H1 (cell line): ENCODE results near the gene NME7. TPM values are rescaled to one million over a fixed set of nuclear protein-coding genes. Genes with fewer than 3 reads are reported as not detected.
"Not testable (repeated sequence)": the region's sequence is repeated elsewhere in the genome, so short reads cannot be mapped to it uniquely, and the experiment has no call there.

Experiments
- CTCF ChIA-PET: fragments of 300-600 bp; sonication (Branson Sonifier 250); formaldehyde crosslinking; loops from one replicate; lab custom pipeline; 2021; ENCODE audit not compliant: partially characterized antibody; lab: Charles Lee
- POLR2A ChIA-PET: fragments of 300-600 bp; sonication (Branson Sonifier 250); formaldehyde crosslinking; loops from one replicate; lab custom pipeline; 2021; ENCODE audit warnings: inconsistent platforms; ENCODE audit not compliant: partially characterized antibody; lab: Charles Lee
- DNase-seq, 2 experiments: peaks; one replicate each; pipeline versions ENCODE4 v3.0.0 to v3.0.0-alpha.2; 2010 to 2022; ENCODE audit warnings: low spot score in 2 of 2, low read depth in 1 of 2, mixed read lengths in 1 of 2
- FAIRE-seq: peaks from 2 replicates; lab custom pipeline; 2011; peaks lifted over from hg19 to GRCh38; lab: Jason Lieb, UNC
- H2AFZ ChIP-seq: 2 replicates; pipeline ENCODE4 v1.8.1; 2012; ENCODE audit warnings: low read length, inconsistent platforms
- H2AK5ac ChIP-seq: 2 replicates; pipeline ENCODE4 v1.6.1; 2013; ENCODE audit warnings: low read depth, low read length
- H2BK120ac ChIP-seq: replicated peaks from 2 replicates; pipeline ENCODE3; 2013; ENCODE audit warnings: low read depth, low read length, inconsistent platforms
- H2BK12ac ChIP-seq: 2 replicates; pipeline ENCODE4 v1.6.1; 2013; ENCODE audit warnings: low read depth, low read length
- H2BK15ac ChIP-seq: 2 replicates; pipeline ENCODE4 v1.6.1; 2013; ENCODE audit warnings: low read length
- H2BK20ac ChIP-seq: 2 replicates; pipeline ENCODE4 v1.6.1; 2013; ENCODE audit warnings: low read length
- H2BK5ac ChIP-seq: 2 replicates; pipeline ENCODE4 v1.6.1; 2013; ENCODE audit warnings: low read depth, low read length
- H3K14ac ChIP-seq: 2 replicates; pipeline ENCODE4 v1.6.1; 2013; ENCODE audit warnings: inconsistent platforms; ENCODE audit not compliant: insufficient read length
- H3K18ac ChIP-seq: 2 replicates; pipeline ENCODE4 v1.6.1; 2013; ENCODE audit warnings: low read length; ENCODE audit errors: extremely low read depth
- H3K23ac ChIP-seq: 2 replicates; pipeline ENCODE4 v1.6.1; 2013; ENCODE audit warnings: inconsistent platforms; ENCODE audit not compliant: insufficient read length
- H3K23me2 ChIP-seq: 2 replicates; pipeline ENCODE4 v1.6.1; 2013; ENCODE audit warnings: low read depth, low read length
- H3K27ac ChIP-seq: 2 replicates; pipeline ENCODE4 v1.6.1; 2011; ENCODE audit warnings: low read depth, low read length, inconsistent platforms
- H3K27me3 ChIP-seq, 4 experiments: replicated peaks in 1 of 4; 1 replicate in 1 of 4; 2 replicates in 3 of 4; pipeline versions ENCODE4 v1.6.1 to v1.8.1; 2011 to 2013; ENCODE audit warnings: low read length in 3 of 4, mild to moderate bottlenecking in 3 of 4, inconsistent platforms in 2 of 4, mixed read lengths in 2 of 4, moderate library complexity in 1 of 4; ENCODE audit not compliant: control insufficient read depth in 3 of 4, insufficient read depth in 3 of 4; ENCODE audit errors: extremely low read depth in 1 of 4
- H3K36me3 ChIP-seq, 4 experiments: 2 replicates each; pipeline versions ENCODE4 v1.6.1 to v1.8.1; 2011 to 2013; ENCODE audit warnings: mild to moderate bottlenecking in 4 of 4, low read length in 3 of 4, moderate library complexity in 2 of 4, control low read depth in 1 of 4, inconsistent platforms in 1 of 4; ENCODE audit not compliant: insufficient read depth in 4 of 4, control insufficient read depth in 2 of 4
- H3K4ac ChIP-seq: replicated peaks from 2 replicates; pipeline ENCODE3; 2013; ENCODE audit warnings: low read length, low read depth, mixed read lengths, inconsistent platforms; ENCODE audit not compliant: insufficient read length
- H3K4me1 ChIP-seq, 4 experiments: replicated peaks in 1 of 4; 1 replicate in 1 of 4; 2 replicates in 3 of 4; pipeline versions ENCODE4 v1.6.1 to v1.8.1; 2011 to 2013; ENCODE audit warnings: low read length in 3 of 4, inconsistent platforms in 2 of 4, mixed read lengths in 1 of 4; ENCODE audit not compliant: insufficient read depth in 4 of 4, control insufficient read depth in 3 of 4
- H3K4me2 ChIP-seq, 2 experiments: 2 replicates each; pipeline versions ENCODE4 v1.6.1 to v1.8.1; 2011 to 2013; ENCODE audit warnings: low read depth in 2 of 2, low read length in 2 of 2, control low read depth in 1 of 2, inconsistent platforms in 1 of 2, mild to moderate bottlenecking in 1 of 2; ENCODE audit not compliant: insufficient read depth in 1 of 2
- H3K4me3 ChIP-seq, 4 experiments: fragments of 200-600, 300-600 bp in 1 of 4; sonication (generic), shearing (Covaris generic), sonication (Bioruptor Twin) in 1 of 4; 2 replicates each; pipeline versions ENCODE4 v1.5.1 to v1.8.1; 2011 to 2016; ENCODE audit warnings: low read length in 4 of 4, low read depth in 3 of 4, control low read depth in 2 of 4, inconsistent platforms in 2 of 4, mild to moderate bottlenecking in 2 of 4, mixed read lengths in 1 of 4, moderate library complexity in 1 of 4; ENCODE audit not compliant: insufficient read depth in 2 of 4; ENCODE audit errors: extremely low read depth in 1 of 4
- H3K56ac ChIP-seq: replicated peaks from 2 replicates; pipeline ENCODE3; 2013; ENCODE audit warnings: low read depth, mild to moderate bottlenecking, mixed read lengths, low read length, inconsistent platforms; ENCODE audit not compliant: insufficient read length
- H3K79me1 ChIP-seq: 2 replicates; pipeline ENCODE4 v1.6.1; 2013; ENCODE audit warnings: low read depth, low read length, control low read depth
- H3K79me2 ChIP-seq, 2 experiments: 2 replicates each; pipeline versions ENCODE4 v1.6.1 to v1.8.1; 2012 to 2013; ENCODE audit warnings: low read length in 2 of 2, mild to moderate bottlenecking in 2 of 2, inconsistent platforms in 1 of 2; ENCODE audit not compliant: insufficient read depth in 2 of 2, control insufficient read depth in 1 of 2
- H3K9ac ChIP-seq, 4 experiments: replicated peaks in 1 of 4; 1 replicate in 1 of 4; 2 replicates in 3 of 4; pipeline versions ENCODE4 v1.6.1 to v1.8.1; 2011 to 2013; ENCODE audit warnings: low read depth in 3 of 4, low read length in 3 of 4, control low read depth in 2 of 4, mild to moderate bottlenecking in 2 of 4, moderate library complexity in 2 of 4, inconsistent platforms in 1 of 4; ENCODE audit errors: extremely low read depth in 1 of 4
- H3K9me3 ChIP-seq, 2 experiments: 2 replicates each; pipeline versions ENCODE4 v1.6.1 to v1.8.1; 2012 to 2013; ENCODE audit warnings: mild to moderate bottlenecking in 2 of 2, moderate library complexity in 2 of 2, control low read depth in 1 of 2, inconsistent platforms in 1 of 2, low read depth in 1 of 2, low read length in 1 of 2, mixed read lengths in 1 of 2; ENCODE audit not compliant: insufficient read depth in 2 of 2
- H4K20me1 ChIP-seq, 2 experiments: replicated peaks in 1 of 2; 2 replicates each; pipeline versions ENCODE3 to v1.8.1; 2011 to 2013; ENCODE audit warnings: inconsistent platforms in 2 of 2, low read length in 2 of 2, mild to moderate bottlenecking in 1 of 2; ENCODE audit not compliant: insufficient read depth in 2 of 2, control insufficient read depth in 1 of 2
- H4K5ac ChIP-seq: 2 replicates; pipeline ENCODE4 v1.6.1; 2013; ENCODE audit warnings: low read length, low read depth, mixed read lengths, inconsistent platforms; ENCODE audit not compliant: insufficient read length
- H4K8ac ChIP-seq: 2 replicates; pipeline ENCODE4 v1.8.0; 2013; ENCODE audit warnings: mild to moderate bottlenecking, moderate library complexity, low read length, inconsistent platforms; ENCODE audit not compliant: insufficient read depth; ENCODE audit errors: extremely low read depth
- H4K91ac ChIP-seq: replicated peaks from 2 replicates; pipeline ENCODE3; 2013; ENCODE audit warnings: low read length, mixed read lengths, inconsistent platforms; ENCODE audit not compliant: insufficient read length
- WGBS, 2 experiments: shearing (Covaris generic) in 1 of 2; methylation state at CpG; one replicate each; pipeline versions ENCODE4 v1.1.6 to v1.1.7; 2013 to 2015; ENCODE audit warnings: low lambda C conversion rate in 2 of 2, mixed read lengths in 2 of 2, inconsistent platforms in 1 of 2, low coverage in 1 of 2, missing lambda C conversion rate in 1 of 2; ENCODE audit not compliant: insufficient replicate concordance in 2 of 2, insufficient coverage in 1 of 2, insufficient read length in 1 of 2; ENCODE audit errors: extremely low coverage in 1 of 2, missing lambda C conversion rate in 1 of 2; 5-methylcytosine and 5-hydroxymethylcytosine counted together
- polyA plus RNA-seq, 7 experiments: library from polyadenylated mRNA; depleted of rRNA in 3 of 7; stranded (reverse) in 5 of 7; unstranded in 2 of 7; fragments of >200 nt in 5 of 7; fragments of 200-250 nt in 2 of 7; gene quantifications; 1 replicate in 5 of 7; 2 replicates in 1 of 7; 4 replicates in 1 of 7; pipeline versions ENCODE4 v1.2.1 to v1.2.3, GENCODE V29; 2011 to 2013; ENCODE audit warnings: missing spikeins in 2 of 7, mixed read lengths in 2 of 7
- total RNA-seq: library from RNA; stranded (reverse); fragmentation: NEBNext Ultra II Directional; extraction: Animal tissue kit (Norgen Biotek cat#: 25700); gene quantifications from 2 replicates; pipeline ENCODE4 v1.2.1, GENCODE V29; 2021

NME7 gene
- total and polyA plus RNA-seq, 2 of the 8 experiments (the other 6 are each of a cell fraction or from before 2014, with no cell fraction given): 11.6 to 28.5 TPM

DNA sequence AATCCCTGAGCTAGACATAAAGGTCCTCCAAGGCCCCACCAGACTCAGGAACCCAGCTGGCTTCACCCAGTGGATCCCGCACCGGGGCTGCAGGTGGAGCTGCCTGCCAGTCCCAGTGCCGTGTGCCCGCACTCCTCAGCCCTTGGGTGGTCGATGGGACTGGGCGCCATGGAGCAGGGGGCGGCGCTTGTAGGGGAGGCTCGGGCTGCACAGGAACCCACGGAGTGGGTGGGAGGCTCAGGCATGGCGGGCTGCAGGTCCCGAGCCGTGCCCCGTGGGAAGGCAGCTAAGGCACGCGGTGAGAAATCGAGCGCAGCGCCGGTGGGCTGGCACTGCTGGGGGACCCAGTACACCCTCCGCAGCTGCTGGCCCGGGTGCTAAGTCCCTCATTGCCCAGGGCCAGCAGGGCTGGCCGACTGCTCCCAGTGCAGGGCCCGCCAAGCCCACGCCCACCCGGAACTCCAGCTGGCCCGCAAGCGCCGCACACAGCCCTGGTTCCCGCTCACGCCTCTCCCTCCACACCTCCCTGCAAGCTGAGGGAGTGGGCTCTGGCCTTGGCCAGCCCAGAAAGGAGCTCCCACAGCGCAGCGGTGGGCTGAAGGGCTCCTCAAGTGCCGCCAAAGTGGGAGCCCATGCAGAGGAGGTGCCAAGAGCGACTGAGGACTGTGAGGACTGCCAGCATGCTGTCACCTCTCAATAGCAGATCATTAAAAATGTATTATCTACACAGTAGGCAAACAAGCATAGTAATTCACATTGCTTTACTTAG is 30.5 kb downstream of the NME7 start:
- H4K5ac ChIP-seq, H3K79me2 ChIP-seq, H3K23ac ChIP-seq, H3K4me3 ChIP-seq, H3K79me1 ChIP-seq, H4K91ac ChIP-seq, H2AK5ac ChIP-seq, H3K23me2 ChIP-seq, H3K14ac ChIP-seq, DNase-seq, H2BK120ac ChIP-seq, H3K27ac ChIP-seq, H3K9ac ChIP-seq, H2BK12ac ChIP-seq, H4K8ac ChIP-seq, H2BK20ac ChIP-seq, H4K20me1 ChIP-seq, H3K18ac ChIP-seq, H3K4me2 ChIP-seq, H3K36me3 ChIP-seq, H3K4ac ChIP-seq, H2BK15ac ChIP-seq, H3K56ac ChIP-seq, FAIRE-seq, H3K27me3 ChIP-seq, H3K4me1 ChIP-seq, POLR2A ChIA-PET, H2AFZ ChIP-seq, H2BK5ac ChIP-seq: not testable (repeated sequence)
- CTCF ChIA-PET: interaction anchor here (1.1 to 1.3 kb wide), 2 partner anchors 10 to 734 kb away, joined by 3 read pairs; no protein-coding TSS in a partner anchor
- WGBS, 2 experiments: 97% methylated on average over 26 of the region's 35 CpGs; no CpG with 5 or more reads in 1 of the 2 experiments
- H3K9me3 ChIP-seq: peaks cover 6 to 13% of the 10 kb centered on the region in 2 experiments; a peak in 3 of 4 replicates

DNA sequence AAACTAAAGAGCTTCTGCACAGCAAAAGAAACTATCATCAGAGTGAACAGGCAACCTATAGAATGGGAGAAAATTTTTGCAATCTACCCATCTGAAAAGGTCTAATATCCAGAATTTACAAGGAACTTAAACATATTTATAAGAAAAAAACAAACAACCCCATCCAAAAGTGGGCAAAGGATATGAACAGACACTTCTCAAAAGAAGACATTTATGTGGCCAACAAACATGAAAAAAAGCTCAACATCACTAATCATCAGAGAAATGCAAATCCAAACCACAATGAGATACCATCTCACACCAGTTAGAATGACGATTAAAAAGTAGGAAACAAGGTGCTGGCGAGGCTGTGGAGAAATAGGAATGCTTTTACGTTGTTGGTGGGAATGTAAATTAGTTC is 32.9 kb downstream of the NME7 start:
- H3K79me1 ChIP-seq, H2AFZ ChIP-seq, H3K14ac ChIP-seq, H3K4me2 ChIP-seq, H2AK5ac ChIP-seq, POLR2A ChIA-PET, H3K23me2 ChIP-seq, H3K79me2 ChIP-seq, H3K56ac ChIP-seq, H3K27ac ChIP-seq, H3K4me3 ChIP-seq, H3K9me3 ChIP-seq, H2BK12ac ChIP-seq, H4K91ac ChIP-seq, H2BK20ac ChIP-seq, H3K18ac ChIP-seq, H4K5ac ChIP-seq, H2BK5ac ChIP-seq, H4K20me1 ChIP-seq, H2BK120ac ChIP-seq, H3K4ac ChIP-seq, H3K23ac ChIP-seq, FAIRE-seq, H2BK15ac ChIP-seq, H3K9ac ChIP-seq, DNase-seq, CTCF ChIA-PET, H3K27me3 ChIP-seq, H3K4me1 ChIP-seq, H4K8ac ChIP-seq, H3K36me3 ChIP-seq: not testable (repeated sequence)
- 95% methylated on average over 3 of the region's 3 CpGs; no CpG with 5 or more reads in 1 of the 2 experiments for WGBS, 2 experiments
